ENCODE data around the gene OR5K1.

- no peak for TF ChIP-seq CTCF (IDR thresholded peaks at IDR 0.05)
- no peak for TF ChIP-seq ZFX (IDR thresholded peaks at IDR 0.05; ENCODE audit: borderline replicate concordance)
Measured at GRCh38 chr3:98445949-98446406, 17.0 kb upstream of the OR5K1 start.
